ENCODE measurements around the gene PSORS1C1.
"Not testable (repeated sequence)": the region's sequence is repeated elsewhere in the genome, so short reads cannot be mapped to it uniquely, and the experiment has no call there.

PSORS1C1 gene

GRCh38 chr6:31178143-31179041 is 63.8 kb downstream of the PSORS1C1 start:
- peak; percentile 13 for DNase-seq

- no peak for DNase-seq
Measured at GRCh38 chr6:31179042-31179386, 64.4 kb downstream of the PSORS1C1 start.

- no peak for DNase-seq
Measured at GRCh38 chr6:31179896-31180295, 65.3 kb downstream of the PSORS1C1 start.

GRCh38 chr6:31180500-31180899 is 65.9 kb downstream of the PSORS1C1 start:
- peak; percentile 80 for DNase-seq

GRCh38 chr6:31183287-31183686 is 68.7 kb downstream of the PSORS1C1 start:
- not testable (repeated sequence) for DNase-seq

GRCh38 chr6:31183859-31184258 is 69.3 kb downstream of the PSORS1C1 start:
- DNase-seq: not testable (repeated sequence)

- not testable (repeated sequence) for DNase-seq
Measured at GRCh38 chr6:31185695-31186051, 71.1 kb downstream of the PSORS1C1 start.

GRCh38 chr6:31186052-31186734 is 71.6 kb downstream of the PSORS1C1 start:
- no peak for DNase-seq

- no peak for DNase-seq
Measured at GRCh38 chr6:31187780-31188194, 73.2 kb downstream of the PSORS1C1 start.

- DNase-seq: not testable (repeated sequence)
Measured at GRCh38 chr6:31189223-31189622, 74.6 kb downstream of the PSORS1C1 start.
